22Rv1 (cell line): ENCODE measurements around the gene ZNF750.

Experiments used
- ZFX ChIP-seq: fragments of 450-650 bp; IDR thresholded peaks from 2 replicates; pipeline ENCODE4 v1.6.1; 2017; ENCODE audit warnings: antibody characterized with exemption, borderline replicate concordance
- TF ChIP-seq, protein P1 (sequence below): fragments of 450-650 bp; IDR thresholded peaks from 2 replicates; pipeline ENCODE4 v1.5.1; 2017; ENCODE audit warnings: mild to moderate bottlenecking

DNA sequence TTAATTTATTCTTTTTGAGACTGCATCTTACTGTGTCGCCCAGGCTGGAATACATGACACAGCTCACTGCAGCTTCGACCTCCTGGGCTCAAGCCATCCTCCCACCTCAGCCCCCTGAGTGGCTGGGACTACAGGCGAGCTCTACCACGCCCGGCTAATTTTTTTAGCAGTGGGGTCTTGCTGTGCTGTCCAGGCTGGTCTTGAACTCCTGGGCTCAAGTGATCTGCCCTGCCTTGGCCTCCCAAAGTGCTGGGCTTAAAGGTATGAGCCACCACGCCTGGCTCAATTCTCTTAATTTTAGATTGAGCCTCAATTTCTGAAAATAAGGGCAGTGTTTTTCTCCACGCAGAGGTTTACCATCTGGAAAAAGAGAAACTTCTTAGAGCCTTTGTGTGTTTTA, 41.1 kb downstream of the ZNF750 start:
- TF ChIP-seq, protein P1, sequence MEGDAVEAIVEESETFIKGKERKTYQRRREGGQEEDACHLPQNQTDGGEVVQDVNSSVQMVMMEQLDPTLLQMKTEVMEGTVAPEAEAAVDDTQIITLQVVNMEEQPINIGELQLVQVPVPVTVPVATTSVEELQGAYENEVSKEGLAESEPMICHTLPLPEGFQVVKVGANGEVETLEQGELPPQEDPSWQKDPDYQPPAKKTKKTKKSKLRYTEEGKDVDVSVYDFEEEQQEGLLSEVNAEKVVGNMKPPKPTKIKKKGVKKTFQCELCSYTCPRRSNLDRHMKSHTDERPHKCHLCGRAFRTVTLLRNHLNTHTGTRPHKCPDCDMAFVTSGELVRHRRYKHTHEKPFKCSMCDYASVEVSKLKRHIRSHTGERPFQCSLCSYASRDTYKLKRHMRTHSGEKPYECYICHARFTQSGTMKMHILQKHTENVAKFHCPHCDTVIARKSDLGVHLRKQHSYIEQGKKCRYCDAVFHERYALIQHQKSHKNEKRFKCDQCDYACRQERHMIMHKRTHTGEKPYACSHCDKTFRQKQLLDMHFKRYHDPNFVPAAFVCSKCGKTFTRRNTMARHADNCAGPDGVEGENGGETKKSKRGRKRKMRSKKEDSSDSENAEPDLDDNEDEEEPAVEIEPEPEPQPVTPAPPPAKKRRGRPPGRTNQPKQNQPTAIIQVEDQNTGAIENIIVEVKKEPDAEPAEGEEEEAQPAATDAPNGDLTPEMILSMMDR, result no peak
- no peak for TF ChIP-seq ZFX
